ENCODE measurements around the gene DFFB.
"Not testable (repeated sequence)": the region's sequence is repeated elsewhere in the genome, so short reads cannot be mapped to it uniquely, and the experiment has no call there.

- TF ChIP-seq POLR2A (IDR thresholded peaks at IDR 0.05); CTCF (IDR thresholded peaks at IDR 0.05 in 4 of 5, conservative IDR thresholded peaks at IDR 0.05 in 1 of 5): not testable (repeated sequence)
Measured at GRCh38 chr1:3918359-3918758, 61.1 kb downstream of the DFFB start.
